Endothelial cell of umbilical vein (primary cell): ENCODE measurements around the gene CNTNAP2.

Source experiments
- EZH2 ChIP-seq: IDR thresholded peaks from 2 replicates; pipeline ENCODE4 v1.6.1; 2012; ENCODE audit warnings: borderline replicate concordance, low read depth, mild to moderate bottlenecking, moderate library complexity, low read length, inconsistent platforms; ENCODE audit not compliant: severe bottlenecking
- MYC ChIP-seq: IDR thresholded peaks from one replicate; pipeline ENCODE4 v1.6.1; 2011; ENCODE audit warnings: mild to moderate bottlenecking, low read depth, low read length
- POLR2A ChIP-seq: IDR thresholded peaks from 2 replicates; pipeline ENCODE4 v1.6.1; 2012; ENCODE audit warnings: low read depth, mild to moderate bottlenecking, control low read depth, low read length
- POLR2AphosphoS5 ChIP-seq: IDR thresholded peaks from 2 replicates; pipeline ENCODE4 v1.6.1; 2012; ENCODE audit warnings: low read depth, mild to moderate bottlenecking, control low read depth, low read length, moderate library complexity; ENCODE audit not compliant: insufficient read depth
- TF ChIP-seq, protein P1 (sequence below), 2 donors: IDR thresholded peaks; 1 replicate in 1 of 2; 2 replicates in 1 of 2; pipeline ENCODE4 v1.5.1; 2011; ENCODE audit warnings: low read length in 2 of 2, mild to moderate bottlenecking in 2 of 2, moderate library complexity in 2 of 2, control low read depth in 1 of 2, inconsistent platforms in 1 of 2, low read depth in 1 of 2; ENCODE audit not compliant: insufficient read depth in 1 of 2; ENCODE audit errors: extremely low read depth in 1 of 2
- TF ChIP-seq, protein P2 (sequence below): IDR thresholded peaks from 2 replicates; pipeline ENCODE4 v1.6.1; 2011; ENCODE audit not compliant: insufficient read depth, insufficient read length

DNA sequence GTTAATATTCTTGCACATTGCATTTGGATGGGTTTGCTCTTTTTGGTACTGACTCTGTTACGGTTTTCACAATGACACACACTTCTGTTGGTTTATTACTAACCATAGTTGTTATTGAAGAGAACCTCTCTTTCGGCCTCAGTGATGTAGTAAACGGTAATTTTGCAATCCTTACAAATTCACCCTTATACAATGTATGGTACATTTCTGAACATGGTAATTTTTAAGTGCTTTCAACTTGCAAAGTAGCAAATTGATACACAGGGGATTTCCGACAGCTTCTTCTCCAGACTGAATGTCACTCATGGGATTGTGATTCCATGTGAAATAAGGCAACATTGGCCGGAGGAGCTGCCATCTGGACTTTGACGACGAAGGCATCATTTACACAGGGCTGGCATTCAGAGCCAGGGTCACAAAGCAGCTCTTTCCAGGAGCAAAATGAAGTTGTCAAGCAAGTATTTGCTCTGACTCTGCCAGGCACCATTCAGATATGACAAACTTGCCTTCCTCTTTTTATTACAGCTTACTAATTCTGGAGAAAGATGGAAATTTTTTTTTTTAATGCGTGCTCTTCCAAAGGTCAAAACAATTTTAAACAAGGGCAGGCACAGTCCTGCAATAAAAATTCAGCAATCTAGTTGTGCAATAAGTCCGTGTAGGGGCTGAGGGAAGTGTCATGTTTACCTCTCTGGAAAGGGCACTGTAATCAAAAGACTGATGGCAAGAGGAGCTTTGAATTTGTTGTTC is 1762.5 kb downstream of the CNTNAP2 start:
- TF ChIP-seq, protein P1, sequence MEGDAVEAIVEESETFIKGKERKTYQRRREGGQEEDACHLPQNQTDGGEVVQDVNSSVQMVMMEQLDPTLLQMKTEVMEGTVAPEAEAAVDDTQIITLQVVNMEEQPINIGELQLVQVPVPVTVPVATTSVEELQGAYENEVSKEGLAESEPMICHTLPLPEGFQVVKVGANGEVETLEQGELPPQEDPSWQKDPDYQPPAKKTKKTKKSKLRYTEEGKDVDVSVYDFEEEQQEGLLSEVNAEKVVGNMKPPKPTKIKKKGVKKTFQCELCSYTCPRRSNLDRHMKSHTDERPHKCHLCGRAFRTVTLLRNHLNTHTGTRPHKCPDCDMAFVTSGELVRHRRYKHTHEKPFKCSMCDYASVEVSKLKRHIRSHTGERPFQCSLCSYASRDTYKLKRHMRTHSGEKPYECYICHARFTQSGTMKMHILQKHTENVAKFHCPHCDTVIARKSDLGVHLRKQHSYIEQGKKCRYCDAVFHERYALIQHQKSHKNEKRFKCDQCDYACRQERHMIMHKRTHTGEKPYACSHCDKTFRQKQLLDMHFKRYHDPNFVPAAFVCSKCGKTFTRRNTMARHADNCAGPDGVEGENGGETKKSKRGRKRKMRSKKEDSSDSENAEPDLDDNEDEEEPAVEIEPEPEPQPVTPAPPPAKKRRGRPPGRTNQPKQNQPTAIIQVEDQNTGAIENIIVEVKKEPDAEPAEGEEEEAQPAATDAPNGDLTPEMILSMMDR (IDR thresholded peaks at IDR 0.05; ENCODE audit: extremely low read depth in 1 of 2, insufficient read depth in 1 of 2, low read depth in 1 of 2, low read length in 2 of 2) = no peak
- no peak for TF ChIP-seq POLR2AphosphoS5
- TF ChIP-seq POLR2A = no peak
- TF ChIP-seq MYC = no peak
- TF ChIP-seq, protein P2, sequence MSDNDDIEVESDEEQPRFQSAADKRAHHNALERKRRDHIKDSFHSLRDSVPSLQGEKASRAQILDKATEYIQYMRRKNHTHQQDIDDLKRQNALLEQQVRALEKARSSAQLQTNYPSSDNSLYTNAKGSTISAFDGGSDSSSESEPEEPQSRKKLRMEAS = no peak
- TF ChIP-seq EZH2 = no peak
